ENCODE data around the gene NPAS3. TPM values are rescaled to one million over a fixed set of nuclear protein-coding genes. Genes with fewer than 3 reads are reported as not detected.

Gene NPAS3
- total and polyA plus RNA-seq, 2 donors: 1.0 to 1.2 TPM

GRCh38 chr14:33532553-33532952, 593.9 kb downstream of the NPAS3 start:
- Histone ChIP-seq H3K36me3 (ENCODE audit: control insufficient read depth in 2 of 2, insufficient read depth in 2 of 2, low read length in 1 of 2) (no peaks in the 10 kb centered on the region), H3K27me3 (ENCODE audit: control insufficient read depth in 2 of 2, insufficient read depth in 1 of 2, low read length in 1 of 2) (no peaks in the 10 kb centered on the region), H3K4me3 (ENCODE audit: low read length in 2 of 2) (no peak overlapping the region), H3K9me3 (ENCODE audit: control insufficient read depth in 2 of 2, insufficient read depth in 1 of 2, low read length in 1 of 2) (no peaks in the 10 kb centered on the region), H3K27ac (ENCODE audit: low read depth in 1 of 2, low read length in 1 of 2) (no peak overlapping the region), H3K4me1 (ENCODE audit: control insufficient read depth in 2 of 2, insufficient read depth in 2 of 2, low read length in 2 of 2) (no peaks in the 10 kb centered on the region)
- DNase-seq (ENCODE audit: low read depth in 6 of 9, low spot score in 9 of 9): no peak
- 92% methylated on average over 3 of the region's 3 CpGs for WGBS

GRCh38 chr14:33534104-33534503, 595.4 kb downstream of the NPAS3 start:
- Histone ChIP-seq H3K4me1 (ENCODE audit: control insufficient read depth in 2 of 2, insufficient read depth in 2 of 2, low read length in 2 of 2) (no peaks in the 10 kb centered on the region), H3K27me3 (ENCODE audit: control insufficient read depth in 2 of 2, insufficient read depth in 1 of 2, low read length in 1 of 2) (no peaks in the 10 kb centered on the region), H3K4me3 (ENCODE audit: low read length in 2 of 2) (no peak overlapping the region), H3K27ac (ENCODE audit: low read depth in 1 of 2, low read length in 1 of 2) (no peak overlapping the region), H3K9me3 (ENCODE audit: control insufficient read depth in 2 of 2, insufficient read depth in 1 of 2, low read length in 1 of 2) (no peaks in the 10 kb centered on the region), H3K36me3 (ENCODE audit: control insufficient read depth in 2 of 2, insufficient read depth in 2 of 2, low read length in 1 of 2) (no peaks in the 10 kb centered on the region)
- no peak for DNase-seq (ENCODE audit: low read depth in 6 of 9, low spot score in 9 of 9)
- 97% methylated on average over 2 of the region's 2 CpGs for WGBS

- 94% methylated on average over 6 of the region's 6 CpGs for WGBS
- H3K27ac ChIP-seq (ENCODE audit: low read depth in 1 of 2, low read length in 1 of 2): no peak overlapping the region
Observed at GRCh38 chr14:33534632-33535031, 596.0 kb downstream of the NPAS3 start.

GRCh38 chr14:33539918-33540357, 601.3 kb downstream of the NPAS3 start:
- Histone ChIP-seq H3K27ac (ENCODE audit: low read depth in 1 of 2, low read length in 1 of 2) (no peak overlapping the region), H3K27me3 (ENCODE audit: control insufficient read depth in 2 of 2, insufficient read depth in 1 of 2, low read length in 1 of 2) (no peaks in the 10 kb centered on the region), H3K4me3 (ENCODE audit: low read length in 2 of 2) (no peak overlapping the region), H3K9me3 (ENCODE audit: control insufficient read depth in 2 of 2, insufficient read depth in 1 of 2, low read length in 1 of 2) (no peaks in the 10 kb centered on the region), H3K4me1 (ENCODE audit: control insufficient read depth in 2 of 2, insufficient read depth in 2 of 2, low read length in 2 of 2) (no peaks in the 10 kb centered on the region), H3K36me3 (ENCODE audit: control insufficient read depth in 2 of 2, insufficient read depth in 2 of 2, low read length in 1 of 2) (no peaks in the 10 kb centered on the region)
- DNase-seq (ENCODE audit: low read depth in 6 of 9, low spot score in 9 of 9): no peak
- 85% methylated on average over 3 of the region's 3 CpGs for WGBS

More at GRCh38 chr14:33534632-33535031, 596.0 kb downstream of the NPAS3 start:
- H3K27me3 ChIP-seq (ENCODE audit: control insufficient read depth in 2 of 2, insufficient read depth in 1 of 2, low read length in 1 of 2): no peaks in the 10 kb centered on the region
- DNase-seq (ENCODE audit: low read depth in 6 of 9, low spot score in 9 of 9): no peak
- H3K4me3 ChIP-seq (ENCODE audit: low read length in 2 of 2): no peak overlapping the region
- H3K9me3 ChIP-seq (ENCODE audit: control insufficient read depth in 2 of 2, insufficient read depth in 1 of 2, low read length in 1 of 2): no peaks in the 10 kb centered on the region
- no peaks in the 10 kb centered on the region for H3K36me3 ChIP-seq (ENCODE audit: control insufficient read depth in 2 of 2, insufficient read depth in 2 of 2, low read length in 1 of 2)
- H3K4me1 ChIP-seq (ENCODE audit: control insufficient read depth in 2 of 2, insufficient read depth in 2 of 2, low read length in 2 of 2): no peaks in the 10 kb centered on the region

GRCh38 chr14:33541171-33541570, 602.5 kb downstream of the NPAS3 start:
- Histone ChIP-seq H3K27me3 (ENCODE audit: control insufficient read depth in 2 of 2, insufficient read depth in 1 of 2, low read length in 1 of 2) (no peaks in the 10 kb centered on the region), H3K9me3 (ENCODE audit: control insufficient read depth in 2 of 2, insufficient read depth in 1 of 2, low read length in 1 of 2) (no peaks in the 10 kb centered on the region), H3K36me3 (ENCODE audit: control insufficient read depth in 2 of 2, insufficient read depth in 2 of 2, low read length in 1 of 2) (no peaks in the 10 kb centered on the region), H3K27ac (ENCODE audit: low read depth in 1 of 2, low read length in 1 of 2) (no peak overlapping the region), H3K4me3 (ENCODE audit: low read length in 2 of 2) (no peak overlapping the region), H3K4me1 (ENCODE audit: control insufficient read depth in 2 of 2, insufficient read depth in 2 of 2, low read length in 2 of 2) (no peaks in the 10 kb centered on the region)
- no peak for DNase-seq (ENCODE audit: low read depth in 6 of 9, low spot score in 9 of 9)
- WGBS: 97% methylated on average over 2 of the region's 2 CpGs

- Histone ChIP-seq H3K4me1 (ENCODE audit: control insufficient read depth in 2 of 2, insufficient read depth in 2 of 2, low read length in 2 of 2) (no peaks in the 10 kb centered on the region), H3K4me3 (ENCODE audit: low read length in 2 of 2) (no peak overlapping the region), H3K9me3 (ENCODE audit: control insufficient read depth in 2 of 2, insufficient read depth in 1 of 2, low read length in 1 of 2) (no peaks in the 10 kb centered on the region), H3K27me3 (ENCODE audit: control insufficient read depth in 2 of 2, insufficient read depth in 1 of 2, low read length in 1 of 2) (no peaks in the 10 kb centered on the region), H3K36me3 (ENCODE audit: control insufficient read depth in 2 of 2, insufficient read depth in 2 of 2, low read length in 1 of 2) (no peaks in the 10 kb centered on the region), H3K27ac (ENCODE audit: low read depth in 1 of 2, low read length in 1 of 2) (no peak overlapping the region)
- 80% methylated on average over 11 of the region's 11 CpGs for WGBS
- DNase-seq (ENCODE audit: low read depth in 6 of 9, low spot score in 9 of 9): no peak
Observed at GRCh38 chr14:33542338-33543287, 603.9 kb downstream of the NPAS3 start.

- Histone ChIP-seq H3K4me1 (ENCODE audit: control insufficient read depth in 2 of 2, insufficient read depth in 2 of 2, low read length in 2 of 2) (no peaks in the 10 kb centered on the region), H3K36me3 (ENCODE audit: control insufficient read depth in 2 of 2, insufficient read depth in 2 of 2, low read length in 1 of 2) (no peaks in the 10 kb centered on the region), H3K27ac (ENCODE audit: low read depth in 1 of 2, low read length in 1 of 2) (no peak overlapping the region), H3K27me3 (ENCODE audit: control insufficient read depth in 2 of 2, insufficient read depth in 1 of 2, low read length in 1 of 2) (no peaks in the 10 kb centered on the region), H3K4me3 (ENCODE audit: low read length in 2 of 2) (no peak overlapping the region), H3K9me3 (ENCODE audit: control insufficient read depth in 2 of 2, insufficient read depth in 1 of 2, low read length in 1 of 2) (no peaks in the 10 kb centered on the region)
- no peak for DNase-seq (ENCODE audit: low read depth in 6 of 9, low spot score in 9 of 9)
- 94% methylated on average over 2 of the region's 2 CpGs for WGBS
Observed at GRCh38 chr14:33545696-33546095, 607.0 kb downstream of the NPAS3 start.

- no peaks in the 10 kb centered on the region for H3K4me1 ChIP-seq (ENCODE audit: control insufficient read depth in 2 of 2, insufficient read depth in 2 of 2, low read length in 2 of 2)
- DNase-seq (ENCODE audit: low read depth in 6 of 9, low spot score in 9 of 9): no peak
- no peaks in the 10 kb centered on the region for H3K36me3 ChIP-seq (ENCODE audit: control insufficient read depth in 2 of 2, insufficient read depth in 2 of 2, low read length in 1 of 2)
- H3K27ac ChIP-seq (ENCODE audit: low read depth in 1 of 2, low read length in 1 of 2): no peak overlapping the region
- H3K27me3 ChIP-seq (ENCODE audit: control insufficient read depth in 2 of 2, insufficient read depth in 1 of 2, low read length in 1 of 2): no peaks in the 10 kb centered on the region
- no peaks in the 10 kb centered on the region for H3K9me3 ChIP-seq (ENCODE audit: control insufficient read depth in 2 of 2, insufficient read depth in 1 of 2, low read length in 1 of 2)
- 87% methylated on average over 1 of the region's 1 CpG for WGBS
- H3K4me3 ChIP-seq (ENCODE audit: low read length in 2 of 2): no peak overlapping the region
Observed at GRCh38 chr14:33548606-33549005, 609.9 kb downstream of the NPAS3 start.

- Histone ChIP-seq H3K4me1 (ENCODE audit: control insufficient read depth in 2 of 2, insufficient read depth in 2 of 2, low read length in 2 of 2) (no peaks in the 10 kb centered on the region), H3K9me3 (ENCODE audit: control insufficient read depth in 2 of 2, insufficient read depth in 1 of 2, low read length in 1 of 2) (no peaks in the 10 kb centered on the region), H3K4me3 (ENCODE audit: low read length in 2 of 2) (no peak overlapping the region), H3K36me3 (ENCODE audit: control insufficient read depth in 2 of 2, insufficient read depth in 2 of 2, low read length in 1 of 2) (no peaks in the 10 kb centered on the region), H3K27ac (ENCODE audit: low read depth in 1 of 2, low read length in 1 of 2) (no peak overlapping the region), H3K27me3 (ENCODE audit: control insufficient read depth in 2 of 2, insufficient read depth in 1 of 2, low read length in 1 of 2) (no peaks in the 10 kb centered on the region)
- no peak for DNase-seq (ENCODE audit: low read depth in 6 of 9, low spot score in 9 of 9)
- WGBS: 89% methylated on average over 3 of the region's 3 CpGs
Observed at GRCh38 chr14:33551963-33552362, 613.3 kb downstream of the NPAS3 start.

Data from thymus (tissue), 11 donors.